ENCODE measurements around the gene EIF4E3.

DNA sequence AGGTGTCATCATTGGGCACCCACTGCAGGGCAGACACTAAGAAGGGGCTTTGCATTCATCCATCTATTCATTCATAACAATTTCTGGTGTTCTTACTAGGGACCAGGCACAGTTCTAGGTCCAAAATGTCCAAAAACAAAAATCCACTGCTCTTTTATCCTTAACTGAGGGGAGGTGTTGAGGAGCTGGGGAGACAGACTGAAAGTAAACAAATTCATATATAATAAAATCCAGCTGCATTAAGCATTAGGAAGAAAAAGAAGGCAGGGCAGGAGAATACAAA is 1.1 kb downstream of the EIF4E3 start:
- TF ChIP-seq, protein P1, sequence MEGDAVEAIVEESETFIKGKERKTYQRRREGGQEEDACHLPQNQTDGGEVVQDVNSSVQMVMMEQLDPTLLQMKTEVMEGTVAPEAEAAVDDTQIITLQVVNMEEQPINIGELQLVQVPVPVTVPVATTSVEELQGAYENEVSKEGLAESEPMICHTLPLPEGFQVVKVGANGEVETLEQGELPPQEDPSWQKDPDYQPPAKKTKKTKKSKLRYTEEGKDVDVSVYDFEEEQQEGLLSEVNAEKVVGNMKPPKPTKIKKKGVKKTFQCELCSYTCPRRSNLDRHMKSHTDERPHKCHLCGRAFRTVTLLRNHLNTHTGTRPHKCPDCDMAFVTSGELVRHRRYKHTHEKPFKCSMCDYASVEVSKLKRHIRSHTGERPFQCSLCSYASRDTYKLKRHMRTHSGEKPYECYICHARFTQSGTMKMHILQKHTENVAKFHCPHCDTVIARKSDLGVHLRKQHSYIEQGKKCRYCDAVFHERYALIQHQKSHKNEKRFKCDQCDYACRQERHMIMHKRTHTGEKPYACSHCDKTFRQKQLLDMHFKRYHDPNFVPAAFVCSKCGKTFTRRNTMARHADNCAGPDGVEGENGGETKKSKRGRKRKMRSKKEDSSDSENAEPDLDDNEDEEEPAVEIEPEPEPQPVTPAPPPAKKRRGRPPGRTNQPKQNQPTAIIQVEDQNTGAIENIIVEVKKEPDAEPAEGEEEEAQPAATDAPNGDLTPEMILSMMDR (IDR thresholded peaks at IDR 0.05; ENCODE audit: insufficient read depth, low read depth, low read length), result no peak
- TF ChIP-seq EZH2 (IDR thresholded peaks at IDR 0.05; ENCODE audit: insufficient read depth, low read length), result no peak

All from astrocyte (in vitro differentiated cells and primary cell).